Mesenchymal stem cell (in vitro differentiated cells and primary cell): ENCODE results near the gene OPN1SW.
A peak's percentile ranks its signal among the peaks of the same experiment; 100 is the strongest.

Source experiments
- DNase-seq: peaks from one replicate; pipeline ENCODE4 v3.0.0-alpha.2; 2013
- H2AFZ ChIP-seq: one replicate; pipeline ENCODE4 v1.6.1; 2013; ENCODE audit warnings: low read depth, mild to moderate bottlenecking, control low read depth, inconsistent platforms, low read length, moderate library complexity
- H2AK5ac ChIP-seq: 2 replicates; pipeline ENCODE4 v1.6.1; 2013; ENCODE audit warnings: low read length, moderate library complexity, mild to moderate bottlenecking, inconsistent platforms; ENCODE audit not compliant: severe bottlenecking
- H2BK120ac ChIP-seq: one replicate; pipeline ENCODE4 v1.6.1; 2013; ENCODE audit warnings: low read depth, mild to moderate bottlenecking, inconsistent platforms, low read length, moderate library complexity
- H2BK12ac ChIP-seq, 2 experiments: one replicate each; pipeline ENCODE4 v1.6.1; 2013; ENCODE audit warnings: inconsistent platforms in 2 of 2, low read length in 2 of 2, mild to moderate bottlenecking in 2 of 2, moderate library complexity in 2 of 2, control low read depth in 1 of 2
- H2BK15ac ChIP-seq: one replicate; pipeline ENCODE4 v1.6.1; 2013; ENCODE audit warnings: mild to moderate bottlenecking, low read depth, inconsistent platforms; ENCODE audit not compliant: poor library complexity, severe bottlenecking
- H2BK5ac ChIP-seq: 2 replicates; pipeline ENCODE4 v1.6.1; 2013; ENCODE audit warnings: low read depth, mild to moderate bottlenecking, low read length, control low read depth, inconsistent platforms; ENCODE audit not compliant: poor library complexity, severe bottlenecking
- H3K14ac ChIP-seq, 2 experiments: one replicate each; pipeline ENCODE4 v1.6.1; 2013; ENCODE audit warnings: inconsistent platforms in 2 of 2, low read length in 2 of 2, control low read depth in 1 of 2, mild to moderate bottlenecking in 1 of 2, moderate library complexity in 1 of 2
- H3K18ac ChIP-seq, 2 experiments: one replicate each; pipeline ENCODE4 v1.6.1; 2013; ENCODE audit warnings: inconsistent platforms in 2 of 2, low read length in 2 of 2, control low read depth in 1 of 2, low read depth in 1 of 2, mild to moderate bottlenecking in 1 of 2
- H3K23ac ChIP-seq, 2 experiments: one replicate each; pipeline ENCODE4 v1.6.1; 2013; ENCODE audit warnings: inconsistent platforms in 2 of 2, low read length in 2 of 2, mild to moderate bottlenecking in 2 of 2, moderate library complexity in 2 of 2, control low read depth in 1 of 2
- H3K27ac ChIP-seq: 2 replicates; pipeline ENCODE4 v1.5.1; 2013; ENCODE audit warnings: mild to moderate bottlenecking, moderate library complexity, low read length, control low read depth, inconsistent platforms; ENCODE audit not compliant: poor library complexity, severe bottlenecking
- H3K27me3 ChIP-seq, 2 experiments: 2 replicates each; pipeline versions ENCODE4 v1.6.1 to v1.7.0; 2013; ENCODE audit warnings: low read length in 2 of 2, mild to moderate bottlenecking in 2 of 2, moderate library complexity in 2 of 2, control low read depth in 1 of 2, inconsistent platforms in 1 of 2; ENCODE audit not compliant: control insufficient read depth in 1 of 2, insufficient read depth in 1 of 2
- H3K36me3 ChIP-seq, 2 experiments: 2 replicates each; pipeline versions ENCODE4 v1.6.1 to v1.7.0; 2013; ENCODE audit warnings: low read length in 2 of 2, control low read depth in 1 of 2, inconsistent platforms in 1 of 2, low read depth in 1 of 2, mild to moderate bottlenecking in 1 of 2; ENCODE audit not compliant: insufficient read depth in 2 of 2, control insufficient read depth in 1 of 2
- H3K4ac ChIP-seq, 2 experiments: one replicate each; pipeline ENCODE4 v1.6.1; 2013; ENCODE audit warnings: inconsistent platforms in 2 of 2, low read length in 2 of 2, mild to moderate bottlenecking in 2 of 2, moderate library complexity in 2 of 2, control low read depth in 1 of 2, low read depth in 1 of 2
- H3K4me1 ChIP-seq: 2 replicates; pipeline ENCODE4 v1.6.1; 2013; ENCODE audit warnings: low read depth, low read length, control low read depth; ENCODE audit not compliant: control insufficient read depth, insufficient read depth
- H3K4me2 ChIP-seq: 2 replicates; pipeline ENCODE4 v1.6.1; 2013; ENCODE audit warnings: low read length, mild to moderate bottlenecking, inconsistent platforms; ENCODE audit not compliant: poor library complexity, severe bottlenecking
- H3K4me3 ChIP-seq, 2 experiments: 2 replicates each; pipeline versions ENCODE4 v1.5.1 to v1.7.0; 2013; ENCODE audit warnings: low read length in 2 of 2, mild to moderate bottlenecking in 2 of 2, control low read depth in 1 of 2, low read depth in 1 of 2; ENCODE audit not compliant: insufficient read depth in 1 of 2
- H3K79me1 ChIP-seq: replicated peaks from 2 replicates; pipeline ENCODE4 v1.6.1; 2013; ENCODE audit warnings: mild to moderate bottlenecking, control low read depth, low read length, inconsistent platforms; ENCODE audit not compliant: poor library complexity, severe bottlenecking
- H3K9ac ChIP-seq: 2 replicates; pipeline ENCODE4 v1.7.0; 2013; ENCODE audit warnings: mild to moderate bottlenecking, low read length, moderate library complexity
- H3K9me3 ChIP-seq: 2 replicates; pipeline ENCODE4 v1.7.0; 2013; ENCODE audit warnings: mild to moderate bottlenecking, low read length; ENCODE audit not compliant: control insufficient read depth
- H4K8ac ChIP-seq: one replicate; pipeline ENCODE4 v1.6.1; 2013; ENCODE audit warnings: inconsistent platforms, mild to moderate bottlenecking, low read length, moderate library complexity
- H4K91ac ChIP-seq: one replicate; pipeline ENCODE4 v1.6.1; 2013; ENCODE audit warnings: mild to moderate bottlenecking, low read length, inconsistent platforms
- WGBS: methylation state at CpG from one replicate; pipeline ENCODE4 v1.1.7; 2013; ENCODE audit warnings: mixed read lengths; 5-methylcytosine and 5-hydroxymethylcytosine counted together

Gene OPN1SW

DNA sequence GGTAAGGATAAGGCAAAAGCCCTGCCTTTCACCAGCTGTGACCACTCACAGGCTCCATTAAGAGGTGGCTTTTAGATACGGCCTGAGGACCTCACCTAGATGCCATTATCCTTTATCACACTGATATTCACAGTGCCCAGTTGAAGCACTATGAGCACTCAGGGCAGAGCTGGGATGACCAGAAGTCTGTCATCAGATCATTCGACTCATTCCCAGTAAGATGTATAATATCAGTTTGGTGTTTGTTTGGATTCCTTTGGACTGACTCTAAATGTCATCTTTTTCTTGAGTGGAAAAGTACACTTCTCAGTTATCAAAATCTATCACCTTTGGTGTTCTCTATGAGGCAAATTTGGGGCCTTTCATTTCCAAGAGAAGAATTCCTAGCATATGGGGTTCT lies 34.9 kb upstream of the OPN1SW start:
- no peak overlapping the region for H2BK12ac ChIP-seq
- H3K27me3 ChIP-seq, result peaks cover 0 to 10% of the 10 kb centered on the region in 2 experiments
- WGBS, result 84% methylated on average over 2 of the region's 2 CpGs

DNA sequence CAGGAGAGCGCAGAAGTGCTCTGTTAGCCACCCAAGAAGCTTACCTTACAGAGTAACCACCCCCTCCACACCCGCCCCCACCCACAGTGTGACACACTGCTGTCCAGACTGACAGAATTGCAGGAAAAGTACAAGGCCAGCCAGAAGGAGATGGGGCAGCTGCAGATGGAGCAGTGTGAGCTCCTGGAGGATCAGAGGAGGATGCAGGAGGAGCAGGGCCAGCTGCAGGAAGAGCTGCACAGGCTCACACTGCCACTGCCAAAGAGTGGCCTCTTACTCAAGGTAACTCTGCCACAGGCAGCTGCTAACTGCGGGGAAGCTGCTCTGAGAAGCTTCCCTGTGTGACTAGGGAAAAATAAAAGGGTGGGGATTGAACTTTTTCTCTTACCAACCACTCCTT lies 33.8 kb upstream of the OPN1SW start:
- Histone ChIP-seq H2BK5ac (no peak overlapping the region), H3K4me1 (peaks cover 5% of the 10 kb centered on the region), H2BK15ac (no peak overlapping the region), H3K4me2 (no peak overlapping the region), H2BK120ac (no peak overlapping the region), H2AK5ac (no peak overlapping the region), H3K79me1 (no peaks in the 10 kb centered on the region), H3K27ac (no peak overlapping the region), H2AFZ (no peak overlapping the region), H3K4me3 (no peak overlapping the region), H3K36me3 (peaks cover 8 to 54% of the 10 kb centered on the region in 2 experiments), H4K8ac (no peak overlapping the region), H3K4ac (no peak overlapping the region), H4K91ac (no peak overlapping the region), H3K9me3 (no peaks in the 10 kb centered on the region), H3K14ac (no peak overlapping the region), H2BK12ac (no peak overlapping the region), H3K23ac (no peak overlapping the region), H3K9ac (no peak overlapping the region), H3K27me3 (no peaks in the 10 kb centered on the region), H3K18ac (no peak overlapping the region)
- WGBS, result 100% methylated on average over 2 of the region's 3 CpGs
- DNase-seq, result no peak

More for the DNA sequence above, 34.9 kb upstream of the OPN1SW start:
- Histone ChIP-seq H4K8ac (no peak overlapping the region), H3K36me3 (peaks cover 8 to 42% of the 10 kb centered on the region in 2 experiments), H2AFZ (no peak overlapping the region), H2AK5ac (no peak overlapping the region), H3K27ac (no peak overlapping the region), H2BK120ac (no peak overlapping the region), H2BK15ac (no peak overlapping the region), H3K14ac (no peak overlapping the region), H3K4me1 (peaks cover 2% of the 10 kb centered on the region), H3K4me3 (no peak overlapping the region), H3K9ac (no peak overlapping the region), H3K9me3 (no peaks in the 10 kb centered on the region), H2BK5ac (no peak overlapping the region), H4K91ac (no peak overlapping the region), H3K18ac (no peak overlapping the region), H3K4ac (no peak overlapping the region), H3K4me2 (no peak overlapping the region), H3K23ac (no peak overlapping the region), H3K79me1 (no peaks in the 10 kb centered on the region)
- no peak for DNase-seq

DNA sequence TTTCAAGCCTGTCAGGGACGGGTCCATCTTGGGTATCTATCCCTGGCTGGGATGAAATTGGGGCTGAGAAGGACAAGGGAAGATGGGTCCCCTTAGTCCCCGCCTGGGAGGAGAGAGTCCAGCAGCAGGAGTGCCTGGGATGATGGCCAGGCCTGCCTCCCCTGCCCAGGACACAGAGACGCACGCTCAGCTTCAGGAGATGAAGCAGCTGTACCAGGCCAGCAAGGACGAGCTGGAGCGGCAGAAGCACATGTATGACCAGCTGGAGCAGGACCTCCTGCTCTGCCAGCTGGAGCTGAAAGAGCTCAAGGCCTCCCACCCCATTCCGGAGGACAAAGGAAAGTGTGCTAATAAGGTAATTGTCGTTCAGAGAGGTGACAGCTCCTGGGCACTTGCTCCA lies 31.6 kb upstream of the OPN1SW start:
- no peaks in the 10 kb centered on the region for H3K27me3 ChIP-seq
- H3K4ac ChIP-seq, result no peak overlapping the region

DNA sequence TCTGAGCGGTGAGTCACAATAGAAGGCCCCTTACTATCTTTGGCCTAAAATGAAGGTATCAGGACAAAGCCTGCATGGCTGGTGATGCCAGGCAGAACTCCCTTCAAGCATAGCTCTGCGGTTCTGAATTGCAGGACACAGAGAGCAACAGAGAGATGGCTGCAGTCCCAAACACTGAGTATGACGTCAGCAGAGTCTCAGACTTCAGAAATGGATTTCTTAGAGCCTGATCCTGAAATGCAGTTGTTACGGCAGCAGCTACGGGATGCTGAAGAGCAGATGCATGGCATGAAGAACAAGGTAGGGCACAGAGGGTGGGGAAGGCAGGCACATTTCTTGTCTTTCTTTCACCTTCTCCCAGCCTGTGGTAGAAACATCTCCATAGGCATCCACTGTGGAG lies 29.6 kb upstream of the OPN1SW start:
- DNase-seq, result no peak
- Histone ChIP-seq H3K36me3 (peaks cover 8 to 91% of the 10 kb centered on the region in 2 experiments), H2AK5ac (no peak overlapping the region), H3K18ac (no peak overlapping the region), H3K27ac (no peak overlapping the region), H2BK120ac (no peak overlapping the region), H3K4ac (no peak overlapping the region), H3K27me3 (no peaks in the 10 kb centered on the region), H2BK12ac (no peak overlapping the region), H3K4me1 (peaks cover 3% of the 10 kb centered on the region), H2BK15ac (no peak overlapping the region), H4K91ac (no peak overlapping the region), H3K79me1 (no peaks in the 10 kb centered on the region), H3K4me2 (no peak overlapping the region), H2BK5ac (no peak overlapping the region), H3K14ac (no peak overlapping the region), H3K9me3 (no peaks in the 10 kb centered on the region), H3K9ac (no peak overlapping the region), H3K23ac (no peak overlapping the region), H4K8ac (no peak overlapping the region), H3K4me3 (no peak overlapping the region), H2AFZ (no peak overlapping the region)
- 95% methylated on average over 5 of the region's 5 CpGs for WGBS

More for the DNA sequence above, 31.6 kb upstream of the OPN1SW start:
- no peak overlapping the region for H2BK15ac ChIP-seq
- no peak overlapping the region for H2BK5ac ChIP-seq
- H4K8ac ChIP-seq, result no peak overlapping the region
- no peak overlapping the region for H3K27ac ChIP-seq
- WGBS, result 96% methylated on average over 8 of the region's 8 CpGs
- no peak for DNase-seq
- peaks cover 5% of the 10 kb centered on the region for H3K4me1 ChIP-seq
- H2BK12ac ChIP-seq, result peak overlapping the region in 1 of 2 experiments; percentile 22
- H3K79me1 ChIP-seq, result no peaks in the 10 kb centered on the region
- H3K36me3 ChIP-seq, result peaks cover 8 to 74% of the 10 kb centered on the region in 2 experiments
- H2AFZ ChIP-seq, result no peak overlapping the region
- no peak overlapping the region for H3K14ac ChIP-seq
- H3K18ac ChIP-seq, result no peak overlapping the region
- peak overlapping the region in 1 of 2 experiments; percentile 42 for H3K23ac ChIP-seq
- H2BK120ac ChIP-seq, result no peak overlapping the region
- no peak overlapping the region for H2AK5ac ChIP-seq
- H3K4me3 ChIP-seq, result no peak overlapping the region
- no peak overlapping the region for H3K4me2 ChIP-seq
- H4K91ac ChIP-seq, result no peak overlapping the region
- H3K9me3 ChIP-seq, result no peaks in the 10 kb centered on the region
- no peak overlapping the region for H3K9ac ChIP-seq
